Small intestine (tissue), 16 donors: ENCODE results near the gene PBRM1. TPM values are rescaled to one million over a fixed set of nuclear protein-coding genes. Genes with fewer than 3 reads are reported as not detected.
"Not testable (repeated sequence)": the region's sequence is repeated elsewhere in the genome, so short reads cannot be mapped to it uniquely, and the experiment has no call there.

ENCODE experiments used
- DNase-seq, 2 donors: peaks; one replicate each; pipeline versions ENCODE4 v3.0.0 to v3.0.0-alpha.2; 2013
- FAIRE-seq: peaks from 2 replicates; lab custom pipeline; 2012; peaks lifted over from hg19 to GRCh38; lab: Jason Lieb, UNC
- H3K27ac ChIP-seq, 3 donors: one replicate each; pipeline ENCODE4 v1.5.1; 2013; ENCODE audit warnings: low read length in 2 of 3, mild to moderate bottlenecking in 2 of 3, control low read depth in 1 of 3, inconsistent platforms in 1 of 3, low read depth in 1 of 3, moderate library complexity in 1 of 3
- H3K27me3 ChIP-seq, 3 donors: one replicate each; pipeline ENCODE4 v1.6.1; 2013; ENCODE audit warnings: low read length in 3 of 3, inconsistent platforms in 1 of 3; ENCODE audit not compliant: control insufficient read depth in 3 of 3, insufficient read depth in 3 of 3
- H3K36me3 ChIP-seq, 3 donors: one replicate each; pipeline ENCODE4 v1.6.1; 2013; ENCODE audit warnings: low read length in 3 of 3, inconsistent platforms in 1 of 3, low read depth in 1 of 3, mild to moderate bottlenecking in 1 of 3, moderate library complexity in 1 of 3; ENCODE audit not compliant: control insufficient read depth in 3 of 3, insufficient read depth in 2 of 3
- H3K4me1 ChIP-seq, 3 donors: one replicate each; pipeline ENCODE4 v1.6.1; 2013; ENCODE audit warnings: low read length in 2 of 3, inconsistent platforms in 1 of 3, low read depth in 1 of 3, mild to moderate bottlenecking in 1 of 3, moderate library complexity in 1 of 3; ENCODE audit not compliant: control insufficient read depth in 3 of 3, insufficient read depth in 2 of 3
- H3K4me3 ChIP-seq, 3 donors: one replicate each; pipeline ENCODE4 v1.5.1; 2013; ENCODE audit warnings: low read length in 3 of 3, control low read depth in 1 of 3, inconsistent platforms in 1 of 3, low read depth in 1 of 3, mild to moderate bottlenecking in 1 of 3, moderate library complexity in 1 of 3
- H3K9me3 ChIP-seq, 2 donors: one replicate each; pipeline ENCODE4 v1.6.1; 2013; ENCODE audit warnings: low read depth in 1 of 2, low read length in 1 of 2; ENCODE audit not compliant: control insufficient read depth in 2 of 2, insufficient read depth in 1 of 2
- WGBS, 3 donors: extraction: QIAGEN DNeasy Blood & Tissue Kit; methylation state at CpG; one replicate each; pipeline ENCODE4 v1.1.7; 2013; 5-methylcytosine and 5-hydroxymethylcytosine counted together
- long read RNA-seq, 10 donors: transcript quantifications; one replicate each; lab custom pipeline, GENCODE V29; 2026
- polyA plus RNA-seq, 4 donors: library from polyadenylated mRNA; stranded (reverse) in 3 of 4; unstranded in 1 of 4; fragments of 200-250 nt in 3 of 4; fragments of 120-200 nt in 1 of 4; gene quantifications; one replicate each; pipeline versions ENCODE4 v1.2.1 to v1.2.3, GENCODE V29; 2013
- donor health status: healthy with polysubstance abuse.
- donor health status: control.
- donor health status: control.
- donor health status: Bipolar disorder and iron deficiency.
- donor health status: healthy.

The PBRM1 gene
- 10 to 100 TPM in 2 of 4 donors, 1 to 10 TPM in 2; 6.7 to 36.2 (median 12.3) TPM for polyA plus RNA-seq
- long read RNA-seq, donor 1, result 0 reads
- long read RNA-seq, donor 2, partial matches to known transcripts, result 51 of 62 reads
- long read RNA-seq, donor 2, other reads (novel, unspliced or antisense), result 10 of 62 reads
- long read RNA-seq, donor 3, partial matches to known transcripts, result 111 of 152 reads
- long read RNA-seq, donor 3, other reads (novel, unspliced or antisense), result 39 of 152 reads
- long read RNA-seq, donor 4, partial matches to known transcripts, result 0 of 1 reads
- long read RNA-seq, donor 4, other reads (novel, unspliced or antisense), result 0 of 1 reads
- long read RNA-seq, donor 5, partial matches to known transcripts, result 0 of 1 reads
- long read RNA-seq, donor 5, other reads (novel, unspliced or antisense), result 0 of 1 reads
- long read RNA-seq, donor 6, partial matches to known transcripts, result 52 of 61 reads
- long read RNA-seq, donor 6, other reads (novel, unspliced or antisense), result 9 of 61 reads
- long read RNA-seq, donor 7, result 0 reads
- long read RNA-seq, donor 8, partial matches to known transcripts, result 30 of 30 reads
- long read RNA-seq, donor 8, other reads (novel, unspliced or antisense), result 0 of 30 reads
- long read RNA-seq, donor 9, partial matches to known transcripts, result 13 of 13 reads
- long read RNA-seq, donor 9, other reads (novel, unspliced or antisense), result 0 of 13 reads
- long read RNA-seq, donor 10, partial matches to known transcripts, result 94 of 141 reads
- long read RNA-seq, donor 10, other reads (novel, unspliced or antisense), result 46 of 141 reads

DNA sequence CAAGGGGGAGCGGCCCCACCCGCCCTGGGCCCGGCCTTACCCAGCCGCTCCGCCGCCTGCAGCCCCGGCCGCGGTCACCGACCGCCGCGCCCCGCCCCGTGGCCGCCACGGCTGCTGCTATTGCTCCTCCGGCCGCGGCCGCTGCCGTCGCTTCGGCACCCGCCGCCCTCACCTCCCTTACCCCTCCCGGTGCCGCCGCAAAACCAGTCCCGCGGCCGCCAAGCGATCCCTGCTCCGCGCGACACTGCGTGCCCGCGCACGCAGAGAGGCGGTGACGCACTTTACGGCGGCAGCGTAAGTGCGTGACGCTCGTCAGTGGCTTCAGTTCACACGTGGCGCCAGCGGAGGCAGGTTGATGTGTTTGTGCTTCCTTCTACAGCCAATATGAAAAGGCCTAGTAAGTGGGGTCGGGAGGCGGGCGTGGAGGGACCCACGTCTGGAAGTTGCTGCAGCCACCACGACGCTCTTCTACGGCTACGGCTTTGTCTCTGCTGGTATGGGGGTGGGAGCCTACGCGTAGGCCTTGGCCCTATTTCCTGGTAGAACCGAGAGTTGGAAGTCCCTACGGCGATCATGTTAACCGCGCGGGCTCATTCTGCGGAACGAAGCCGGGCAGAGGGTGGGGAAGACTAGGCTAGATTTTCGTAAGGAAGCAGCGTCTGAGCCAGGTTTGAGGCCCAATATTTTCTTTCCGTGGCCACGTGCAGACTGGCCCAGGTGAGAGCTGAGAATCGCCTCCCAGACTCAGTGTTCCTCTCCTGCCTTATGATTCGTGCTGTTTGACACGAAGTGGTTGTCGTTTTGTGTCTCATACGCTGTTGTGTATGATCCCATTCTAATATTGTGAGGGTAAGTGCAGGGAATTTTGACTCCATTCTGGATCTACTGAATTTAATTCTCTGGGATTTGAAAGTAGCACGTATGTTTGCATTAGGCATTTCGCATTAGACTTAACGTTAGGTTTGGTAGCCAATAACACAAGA is at the start of gene PBRM1, which contains the start of gene GNL3:
Gene PBRM1 (minus strand): TSS at position 205 of the 983 bp plus-strand sequence.
Gene GNL3 (plus strand): TSS at position 324 of the 983 bp plus-strand sequence. CDS start 61 bp downstream, at position 385.
- Histone ChIP-seq H3K36me3 (peaks cover 6 to 21% (median 16%) of the 10 kb centered on the region in 3 donors), H3K9me3 (no peaks in the 10 kb centered on the region), H3K27me3 (no peaks in the 10 kb centered on the region), H3K4me1 (peaks cover 2 to 28% (median 2%) of the 10 kb centered on the region in 3 donors), H3K27ac (peak within 1 kb of the TSS; percentile 88 to 99 (median 98)), H3K4me3 (peak within 1 kb of the TSS; percentile 66 to 96 (median 87))
- FAIRE-seq (no peak), DNase-seq (peak; percentile 96 to 99)
- WGBS, 3 donors, result 0 to 1% (median 1%) methylated on average over 74 to 82 of the region's 82 CpGs

DNA sequence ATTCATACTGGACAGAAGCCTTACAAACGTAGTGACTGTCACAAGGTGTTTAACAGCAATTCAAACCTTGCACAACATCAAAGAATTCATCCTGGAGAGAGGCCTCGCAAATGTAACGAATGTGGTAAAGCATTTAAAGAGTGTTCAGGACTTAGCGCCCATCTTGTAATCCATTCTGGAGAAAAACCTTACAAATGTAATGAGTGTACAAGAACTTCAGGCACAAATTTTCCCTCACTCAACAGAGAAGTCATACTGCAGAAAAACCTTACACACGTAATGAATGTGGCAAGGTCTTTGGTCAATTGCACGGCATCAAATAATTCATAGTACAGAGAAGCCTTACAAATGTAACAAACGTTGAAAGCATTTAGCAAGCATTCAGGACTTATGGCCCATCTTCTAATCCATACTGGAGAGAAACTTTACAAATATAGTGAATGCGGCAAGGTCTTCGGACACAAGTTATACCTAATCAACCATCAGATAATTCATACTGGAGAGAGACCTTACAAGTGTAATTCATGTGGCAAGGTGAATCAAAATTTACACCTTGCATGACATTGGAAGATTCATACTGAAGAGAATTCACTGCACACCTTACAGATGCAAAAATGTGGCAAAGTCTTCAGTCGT is 47.7 kb upstream of the PBRM1 start:
- peaks cover 5 to 39% (median 11%) of the 10 kb centered on the region in 3 donors for H3K36me3 ChIP-seq
- H3K27me3 ChIP-seq, result no peaks in the 10 kb centered on the region
- WGBS, 3 donors, result 86 to 97% (median 86%) methylated on average over 10 of the region's 10 CpGs
- no peaks in the 10 kb centered on the region for H3K4me1 ChIP-seq
- H3K4me3 ChIP-seq, result no peak overlapping the region
- DNase-seq (no peak), FAIRE-seq (no peak)
- peaks cover 0 to 16% of the 10 kb centered on the region in 2 donors for H3K9me3 ChIP-seq
- no peak overlapping the region for H3K27ac ChIP-seq

DNA sequence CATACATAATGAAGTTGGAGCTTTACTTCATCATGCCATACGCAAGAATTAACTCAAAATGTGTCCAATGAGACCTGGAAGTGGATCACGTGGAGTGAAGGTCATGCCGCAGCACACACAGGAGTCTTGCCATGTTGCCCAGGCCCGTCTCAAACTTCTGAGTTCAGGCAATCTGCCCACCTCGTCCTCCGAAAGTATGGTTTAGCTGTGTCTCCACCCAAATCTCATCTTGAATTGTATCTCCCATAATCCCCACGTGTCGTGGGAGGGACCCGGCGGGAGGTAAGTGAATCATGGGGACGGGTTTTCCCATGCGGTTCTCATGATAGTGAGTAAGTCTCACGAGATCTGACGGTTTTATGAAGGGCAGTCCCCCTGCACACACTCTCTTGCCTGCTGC is 45.9 kb upstream of the PBRM1 start:
- H3K36me3 ChIP-seq, result peaks cover 5 to 34% (median 11%) of the 10 kb centered on the region in 3 donors
- H3K9me3 ChIP-seq, result peaks cover 0 to 30% of the 10 kb centered on the region in 2 donors
- no peak for DNase-seq
- H3K4me1 ChIP-seq, result no peaks in the 10 kb centered on the region
- no peaks in the 10 kb centered on the region for H3K27me3 ChIP-seq
- H3K27ac ChIP-seq, result no peak overlapping the region
- 81 to 97% (median 84%) methylated on average over 14 of the region's 14 CpGs for WGBS, 3 donors
- no peak for FAIRE-seq
- H3K4me3 ChIP-seq, result no peak overlapping the region

DNA sequence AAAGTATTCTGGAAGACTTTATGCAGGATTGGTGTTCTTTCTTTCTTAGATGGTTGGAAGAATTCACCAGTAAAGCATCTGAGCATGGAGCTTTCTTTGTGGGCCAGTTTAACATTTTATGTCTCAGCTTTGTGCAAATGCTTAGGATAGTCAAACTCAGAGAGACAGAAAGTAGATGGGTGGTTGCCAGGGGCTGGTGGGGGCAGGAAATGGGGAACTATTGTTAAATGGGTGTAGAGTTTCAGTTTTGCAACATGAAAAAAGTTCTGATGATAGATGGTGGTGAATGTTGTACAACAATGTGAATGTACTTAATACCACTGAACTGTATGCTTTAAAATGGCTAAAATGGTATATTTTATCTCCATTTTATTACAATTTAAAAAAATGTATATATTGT is 45.0 kb upstream of the PBRM1 start:
- Histone ChIP-seq H3K27ac (no peak overlapping the region), H3K36me3 (peaks cover 5 to 32% (median 10%) of the 10 kb centered on the region in 3 donors), H3K27me3 (no peaks in the 10 kb centered on the region), H3K4me1 (no peaks in the 10 kb centered on the region), H3K4me3 (no peak overlapping the region), H3K9me3 (peaks cover 0 to 30% of the 10 kb centered on the region in 2 donors)
- FAIRE-seq, result no peak
- no peak for DNase-seq

DNA sequence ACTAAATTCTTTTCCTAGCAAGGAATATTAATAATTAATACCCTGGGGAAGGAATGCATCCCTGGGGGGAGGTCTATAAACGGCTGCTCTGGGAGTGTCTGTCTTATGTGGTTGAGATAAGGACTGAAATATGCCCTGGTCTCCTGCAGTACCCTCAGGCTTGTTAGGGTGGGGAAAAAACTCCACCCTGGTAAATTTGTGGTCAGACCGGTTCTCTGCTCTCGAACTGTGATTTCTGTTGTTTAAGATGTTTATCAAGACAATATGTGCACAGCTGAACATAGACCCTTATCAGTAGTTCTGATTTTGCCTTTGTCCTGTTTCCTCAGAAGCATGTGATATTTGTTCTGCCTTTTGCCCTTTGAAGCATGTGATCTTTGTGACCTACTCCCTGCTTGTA is 43.0 kb upstream of the PBRM1 start:
- Histone ChIP-seq H3K9me3 (peaks cover 0 to 30% of the 10 kb centered on the region in 2 donors), H3K36me3 (peaks cover 5 to 27% (median 8%) of the 10 kb centered on the region in 3 donors)
- WGBS, 3 donors, result 31 to 55% (median 39%) methylated on average over 3 of the region's 3 CpGs
- H3K27me3 ChIP-seq, DNase-seq, H3K27ac ChIP-seq, H3K4me1 ChIP-seq, FAIRE-seq, H3K4me3 ChIP-seq: not testable (repeated sequence)

DNA sequence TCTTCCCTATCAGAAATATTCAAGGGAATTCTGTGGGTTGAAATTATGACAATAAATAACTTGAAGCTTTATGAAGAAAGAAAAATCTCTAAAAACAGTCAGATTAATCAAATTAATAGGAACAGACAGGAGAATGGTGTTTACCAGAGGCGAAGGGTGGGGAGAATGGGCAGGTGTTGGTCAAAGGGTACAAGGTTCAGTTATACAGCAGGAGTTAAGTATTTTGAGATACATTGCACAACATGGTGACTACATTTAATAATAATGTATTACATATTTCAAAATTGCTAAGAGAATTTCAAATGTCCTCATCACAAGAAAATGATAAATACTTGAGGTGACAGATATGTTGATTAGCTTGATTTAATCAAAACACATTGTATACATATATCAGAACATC is 38.8 kb upstream of the PBRM1 start:
- no peak overlapping the region for H3K4me3 ChIP-seq
- no peaks in the 10 kb centered on the region for H3K4me1 ChIP-seq
- H3K9me3 ChIP-seq, result peaks cover 0 to 33% of the 10 kb centered on the region in 2 donors
- no peaks in the 10 kb centered on the region for H3K27me3 ChIP-seq
- WGBS, 3 donors, result 38 to 73% (median 56%) methylated on average over 1 of the region's 1 CpG
- H3K36me3 ChIP-seq, result peaks cover 0 to 29% (median 0%) of the 10 kb centered on the region in 3 donors
- H3K27ac ChIP-seq, result no peak overlapping the region
- FAIRE-seq (no peak), DNase-seq (peak; percentile 30 to 69)

DNA sequence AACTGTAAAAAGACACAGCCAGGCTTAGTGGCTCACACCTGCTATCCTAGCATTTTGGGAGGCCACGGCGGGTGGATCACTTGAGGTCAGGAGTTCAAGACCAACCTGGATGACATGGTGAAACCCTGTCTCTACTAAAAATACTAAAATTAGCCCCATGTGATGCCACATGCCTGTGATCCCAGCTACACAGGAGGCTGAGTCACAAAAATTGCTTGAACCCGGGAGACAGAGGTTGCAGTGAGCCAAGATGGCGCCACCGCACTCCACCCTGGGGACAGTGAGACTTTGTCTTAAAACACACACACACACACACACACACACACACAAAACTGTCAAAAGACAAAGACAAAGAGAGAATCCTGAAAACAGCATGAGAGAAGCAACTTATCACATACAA is 38.2 kb upstream of the PBRM1 start:
- H3K4me1 ChIP-seq, result no peaks in the 10 kb centered on the region
- H3K27ac ChIP-seq, result no peak overlapping the region
- peaks cover 0 to 35% of the 10 kb centered on the region in 2 donors for H3K9me3 ChIP-seq
- no peak overlapping the region for H3K4me3 ChIP-seq
- FAIRE-seq (no peak), DNase-seq (no peak)
- peaks cover 0 to 32% (median 2%) of the 10 kb centered on the region in 3 donors for H3K36me3 ChIP-seq
- no peaks in the 10 kb centered on the region for H3K27me3 ChIP-seq
- 90 to 96% (median 95%) methylated on average over 5 of the region's 5 CpGs for WGBS, 3 donors
